Ishikawa (cell line): Measurements from ENCODE around the gene SNTG2.

Experiments
- CEBPB ChIP-seq: IDR thresholded peaks from 2 replicates; pipeline ENCODE4 v1.6.1; 2012
- CREB1 ChIP-seq: IDR thresholded peaks from 2 replicates; pipeline ENCODE4 v1.6.1; 2012; ENCODE audit warnings: low read depth
- EGR1 ChIP-seq: IDR thresholded peaks from 2 replicates; pipeline ENCODE4 v1.6.1; 2012
- EP300 ChIP-seq: IDR thresholded peaks from 2 replicates; pipeline ENCODE4 v1.6.1; 2012; ENCODE audit warnings: borderline replicate concordance
- FOXM1 ChIP-seq: IDR thresholded peaks from 2 replicates; pipeline ENCODE4 v1.6.1; 2012; ENCODE audit warnings: low read depth, borderline replicate concordance
- MAX ChIP-seq: IDR thresholded peaks from 2 replicates; pipeline ENCODE4 v1.6.1; 2012
- NFIC ChIP-seq: IDR thresholded peaks from 2 replicates; pipeline ENCODE4 v1.6.1; 2012
- RAD21 ChIP-seq: IDR thresholded peaks from 2 replicates; pipeline ENCODE4 v1.6.1; 2012; ENCODE audit warnings: low read depth
- REST ChIP-seq: IDR thresholded peaks from 2 replicates; pipeline ENCODE4 v1.6.1; 2012; ENCODE audit warnings: low read depth, mild to moderate bottlenecking
- TAF1 ChIP-seq: IDR thresholded peaks from 2 replicates; pipeline ENCODE4 v1.6.1; 2012; ENCODE audit warnings: low read depth, mild to moderate bottlenecking
- TCF12 ChIP-seq: IDR thresholded peaks from 2 replicates; pipeline ENCODE4 v1.6.1; 2012; ENCODE audit warnings: low read depth
- TEAD4 ChIP-seq: IDR thresholded peaks from 2 replicates; pipeline ENCODE4 v1.6.1; 2012
- USF1 ChIP-seq: IDR thresholded peaks from 2 replicates; pipeline ENCODE4 v1.6.1; 2012
- YY1 ChIP-seq: IDR thresholded peaks from 2 replicates; pipeline ENCODE4 v1.6.1; 2012; ENCODE audit warnings: low read depth
- ZBTB7A ChIP-seq: IDR thresholded peaks from 2 replicates; pipeline ENCODE4 v1.6.1; 2012; ENCODE audit warnings: low read depth

SNTG2 gene

GRCh38 chr2:1231466-1232063, 280.9 kb downstream of the SNTG2 start:
- no peak for TF ChIP-seq CEBPB
- no peak for TF ChIP-seq EP300
- no peak for TF ChIP-seq EGR1
- TF ChIP-seq TCF12, result no peak
- no peak for TF ChIP-seq YY1
- no peak for TF ChIP-seq TEAD4
- no peak for TF ChIP-seq CREB1
- no peak for TF ChIP-seq REST
- TF ChIP-seq NFIC, result no peak
- no peak for TF ChIP-seq MAX
- TF ChIP-seq TAF1, result no peak
- no peak for TF ChIP-seq FOXM1
- TF ChIP-seq RAD21, result no peak
- no peak for TF ChIP-seq USF1
- no peak for TF ChIP-seq ZBTB7A

GRCh38 chr2:1233281-1233680, 282.6 kb downstream of the SNTG2 start:
- no peak for TF ChIP-seq EGR1

GRCh38 chr2:1234731-1235308, 284.2 kb downstream of the SNTG2 start:
- TF ChIP-seq TAF1 (no peak), CREB1 (no peak), NFIC (no peak), TEAD4 (no peak), REST (no peak), USF1 (no peak), YY1 (no peak), EP300 (no peak)

GRCh38 chr2:1235806-1236205, 285.2 kb downstream of the SNTG2 start:
- TF ChIP-seq NFIC, result no peak
- no peak for TF ChIP-seq TCF12
- TF ChIP-seq REST, result no peak
- TF ChIP-seq TAF1, result no peak
- TF ChIP-seq FOXM1, result no peak
- TF ChIP-seq TEAD4, result no peak
- TF ChIP-seq USF1, result no peak
- no peak for TF ChIP-seq CREB1
- TF ChIP-seq EGR1, result no peak
- no peak for TF ChIP-seq YY1
- TF ChIP-seq CEBPB, result no peak
- TF ChIP-seq EP300, result no peak
- TF ChIP-seq RAD21, result no peak
- no peak for TF ChIP-seq MAX
- no peak for TF ChIP-seq ZBTB7A
